PC-3 (cell line): ENCODE measurements around the gene MRPL1.

Source experiments
- EZH2 ChIP-seq: fragments of 300-600 bp; sonication (generic); IDR thresholded peaks from one replicate; pipeline ENCODE4 v1.6.1; 2017; ENCODE audit warnings: antibody characterized with exemption, mild to moderate bottlenecking, low read length; ENCODE audit not compliant: unreplicated experiment
- EZH2phosphoT487 ChIP-seq: fragments of 300-600 bp; sonication (generic); IDR thresholded peaks from 2 replicates; pipeline ENCODE4 v1.6.1; 2018; ENCODE audit warnings: mild to moderate bottlenecking, antibody characterized with exemption, low read length, borderline replicate concordance
- TF ChIP-seq, protein P1 (sequence below): fragments of 300-600 bp; sonication (generic); conservative IDR thresholded peaks from 2 replicates; pipeline ENCODE4 v1.5.1; 2017; ENCODE audit warnings: antibody characterized with exemption, low read depth, mild to moderate bottlenecking, low read length

DNA sequence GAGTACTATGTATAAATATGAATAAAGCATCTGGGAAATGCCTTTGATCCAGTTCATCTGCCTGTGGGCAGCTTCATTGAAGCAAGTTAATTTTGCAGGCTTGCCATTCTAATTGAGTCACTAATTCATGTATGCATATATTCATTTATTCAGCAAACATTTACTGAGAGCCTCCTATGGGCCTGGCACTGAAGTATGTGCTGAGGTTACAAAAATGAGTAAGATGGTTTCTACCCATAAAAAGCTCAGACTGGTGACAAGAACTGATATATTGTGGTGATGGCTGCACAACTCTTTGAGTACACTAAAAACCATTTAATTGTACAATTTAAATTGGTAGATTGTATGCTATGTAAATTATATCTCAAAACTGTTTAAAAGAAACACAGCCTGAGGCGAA is 1.1 kb upstream of the MRPL1 start:
- TF ChIP-seq, protein P1, sequence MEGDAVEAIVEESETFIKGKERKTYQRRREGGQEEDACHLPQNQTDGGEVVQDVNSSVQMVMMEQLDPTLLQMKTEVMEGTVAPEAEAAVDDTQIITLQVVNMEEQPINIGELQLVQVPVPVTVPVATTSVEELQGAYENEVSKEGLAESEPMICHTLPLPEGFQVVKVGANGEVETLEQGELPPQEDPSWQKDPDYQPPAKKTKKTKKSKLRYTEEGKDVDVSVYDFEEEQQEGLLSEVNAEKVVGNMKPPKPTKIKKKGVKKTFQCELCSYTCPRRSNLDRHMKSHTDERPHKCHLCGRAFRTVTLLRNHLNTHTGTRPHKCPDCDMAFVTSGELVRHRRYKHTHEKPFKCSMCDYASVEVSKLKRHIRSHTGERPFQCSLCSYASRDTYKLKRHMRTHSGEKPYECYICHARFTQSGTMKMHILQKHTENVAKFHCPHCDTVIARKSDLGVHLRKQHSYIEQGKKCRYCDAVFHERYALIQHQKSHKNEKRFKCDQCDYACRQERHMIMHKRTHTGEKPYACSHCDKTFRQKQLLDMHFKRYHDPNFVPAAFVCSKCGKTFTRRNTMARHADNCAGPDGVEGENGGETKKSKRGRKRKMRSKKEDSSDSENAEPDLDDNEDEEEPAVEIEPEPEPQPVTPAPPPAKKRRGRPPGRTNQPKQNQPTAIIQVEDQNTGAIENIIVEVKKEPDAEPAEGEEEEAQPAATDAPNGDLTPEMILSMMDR = no peak
- TF ChIP-seq EZH2 (no peak), EZH2phosphoT487 (no peak)
